HG02571 (cell line): ENCODE results near the gene IL12B.
"Not testable (repeated sequence)": the region's sequence is repeated elsewhere in the genome, so short reads cannot be mapped to it uniquely, and the experiment has no call there.

Source experiments
- ATAC-seq: cut with Tn5 transposase; IDR thresholded peaks from one replicate; pipeline ENCODE4 v1.9.1; 2021; ENCODE audit warnings: mild to moderate bottlenecking, moderate library complexity; ENCODE audit not compliant: unreplicated experiment

The IL12B gene

DNA sequence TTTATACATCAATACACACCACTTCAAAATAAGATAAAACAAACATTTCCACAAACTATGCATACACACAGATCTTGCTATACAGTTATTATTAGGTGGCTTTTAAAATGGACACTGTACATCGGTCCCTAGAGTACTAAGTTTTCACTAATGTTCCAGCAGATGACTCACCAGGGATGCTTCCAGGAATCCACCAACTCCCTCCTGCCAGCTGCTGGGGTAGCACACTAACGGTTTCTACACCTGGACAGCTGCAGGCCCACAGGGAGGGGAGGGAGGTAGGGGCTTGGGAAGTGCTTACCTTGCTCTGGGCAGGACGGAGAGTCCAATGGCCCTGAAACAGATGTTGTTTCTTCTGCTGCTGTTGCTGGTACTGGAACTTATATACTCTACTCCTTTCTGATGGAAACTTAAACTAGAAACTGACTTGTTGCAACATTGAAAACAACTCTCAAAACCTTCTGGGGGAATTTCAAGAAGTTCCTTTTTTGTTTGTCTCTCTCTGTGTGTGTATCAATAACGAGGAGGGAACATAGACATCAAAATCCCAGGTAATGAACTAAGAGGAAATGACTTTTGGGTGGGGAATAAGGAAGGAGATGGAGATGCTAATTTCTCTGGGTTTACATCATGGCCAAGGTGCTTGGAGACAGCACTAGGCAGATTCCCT lies at the start of gene IL12B:
IL12B (minus strand) TSS at position 357 of the 670 bp plus-strand sequence. CDS start 3,705 bp downstream, outside the sequence.
- ATAC-seq, result no peak

- ATAC-seq, result no peak
These were observed 47.4 kb upstream of the IL12B start for GRCh38 chr5:159377653-159378052.

- ATAC-seq, result not testable (repeated sequence)
These were observed 37.6 kb upstream of the IL12B start for GRCh38 chr5:159367866-159368265.

DNA sequence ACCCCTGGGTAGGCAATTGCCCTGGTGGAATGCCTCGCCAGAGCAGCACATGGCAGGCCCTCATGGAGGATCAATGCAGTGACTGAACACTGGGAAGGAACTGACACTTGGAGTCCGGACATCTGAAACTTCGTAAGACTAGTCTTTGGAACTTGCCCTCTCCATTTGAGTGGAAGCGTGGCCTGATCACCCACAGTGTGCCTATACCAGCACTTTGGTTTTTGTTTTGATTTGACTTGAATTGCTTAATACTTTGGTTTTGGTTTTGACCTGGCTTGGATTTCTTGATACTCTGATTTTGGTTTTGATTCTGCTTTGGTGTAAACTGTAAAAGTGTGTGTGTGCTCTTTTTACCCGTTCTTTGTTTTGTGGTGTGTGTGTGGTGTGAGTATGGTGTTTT lies 36.5 kb upstream of the IL12B start:
- ATAC-seq, result not testable (repeated sequence)

GRCh38 chr5:159362220-159362619 lies 31.9 kb upstream of the IL12B start:
- ATAC-seq, result no peak

DNA sequence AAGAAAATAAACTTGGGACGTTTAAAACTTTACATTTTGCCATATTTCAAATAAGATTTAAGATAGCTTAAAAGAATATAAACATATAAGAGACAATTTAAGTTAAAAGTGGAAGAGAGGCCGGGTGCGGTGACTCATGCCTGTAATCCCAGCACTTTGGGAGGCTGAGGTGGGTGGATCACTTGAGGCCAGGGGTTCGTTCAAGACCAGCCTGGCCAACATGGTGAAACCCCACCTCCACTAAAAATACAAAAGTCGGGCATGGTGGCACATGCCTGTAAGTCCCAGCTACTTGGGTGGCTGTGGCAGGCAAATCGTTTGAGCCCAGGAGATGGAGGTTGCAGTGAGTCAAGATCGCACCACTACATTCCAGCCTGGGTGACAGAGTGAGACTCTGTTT lies 29.6 kb upstream of the IL12B start:
- ATAC-seq, result not testable (repeated sequence)

DNA sequence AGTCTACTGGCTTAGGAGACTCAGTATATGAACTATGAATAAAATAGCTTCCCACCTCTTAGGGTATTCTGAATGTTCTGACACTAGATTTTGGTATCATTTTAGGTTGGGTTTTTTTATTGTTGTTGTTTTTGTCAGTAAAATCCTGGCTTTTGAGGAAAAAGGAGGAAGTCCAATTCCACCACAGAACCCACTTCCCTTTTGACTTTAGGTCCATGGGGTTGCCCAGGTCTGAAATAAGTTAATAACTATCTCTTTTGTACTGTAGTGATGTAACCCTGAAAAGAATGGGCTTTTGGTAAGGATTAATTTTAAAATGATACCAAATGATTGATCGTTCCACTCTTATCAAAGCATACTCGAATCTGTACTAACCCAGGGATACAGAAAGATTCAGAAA lies 29.1 kb upstream of the IL12B start:
- no peak for ATAC-seq

GRCh38 chr5:159353661-159354252 lies 23.5 kb upstream of the IL12B start:
- no peak for ATAC-seq

DNA sequence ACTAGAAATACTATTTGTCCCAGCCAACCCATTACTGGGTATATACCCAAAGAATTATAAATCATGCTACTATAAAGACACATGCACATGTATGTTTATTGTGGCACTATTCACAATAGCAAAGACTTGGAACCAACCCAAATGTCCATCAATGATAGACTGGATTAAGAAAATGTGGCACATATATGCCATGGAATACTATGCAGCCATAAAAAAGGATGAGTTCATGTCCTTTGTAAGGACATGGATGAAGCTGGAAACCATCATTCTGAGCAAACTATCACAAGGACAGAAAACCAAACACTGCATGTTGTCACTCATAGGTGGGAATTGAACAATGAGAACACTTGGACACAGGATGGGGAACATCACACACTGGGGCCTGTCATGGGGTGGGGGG lies 20.4 kb upstream of the IL12B start:
- ATAC-seq, result not testable (repeated sequence)

GRCh38 chr5:159350216-159350615 lies 19.9 kb upstream of the IL12B start:
- peak; percentile 65 for ATAC-seq

- no peak for ATAC-seq
These were observed 15.6 kb upstream of the IL12B start for GRCh38 chr5:159345861-159346260.

DNA sequence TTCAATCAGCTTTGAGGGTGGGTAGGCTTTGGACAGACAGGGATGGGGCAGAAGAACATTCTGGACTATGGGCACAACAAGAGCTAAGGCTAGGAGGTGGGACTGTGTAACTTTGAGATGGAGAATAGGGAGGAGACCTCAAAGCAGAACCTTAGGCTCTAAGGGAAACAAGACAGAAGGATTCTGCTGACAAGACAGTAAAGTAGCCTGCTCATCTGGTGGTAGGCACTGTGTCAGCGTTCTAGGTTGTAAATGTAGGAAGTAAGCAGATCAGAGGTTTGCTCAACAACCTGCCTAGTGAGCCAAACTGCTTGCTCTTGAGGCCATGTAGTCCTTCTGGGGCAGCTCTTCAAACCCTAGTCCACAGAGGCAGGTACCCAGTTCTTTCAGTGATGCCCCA lies 15.0 kb upstream of the IL12B start:
- ATAC-seq, result no peak

- no peak for ATAC-seq
These were observed 13.2 kb upstream of the IL12B start for GRCh38 chr5:159343295-159344094.

GRCh38 chr5:159342840-159343239 lies 12.6 kb upstream of the IL12B start:
- ATAC-seq, result no peak

DNA sequence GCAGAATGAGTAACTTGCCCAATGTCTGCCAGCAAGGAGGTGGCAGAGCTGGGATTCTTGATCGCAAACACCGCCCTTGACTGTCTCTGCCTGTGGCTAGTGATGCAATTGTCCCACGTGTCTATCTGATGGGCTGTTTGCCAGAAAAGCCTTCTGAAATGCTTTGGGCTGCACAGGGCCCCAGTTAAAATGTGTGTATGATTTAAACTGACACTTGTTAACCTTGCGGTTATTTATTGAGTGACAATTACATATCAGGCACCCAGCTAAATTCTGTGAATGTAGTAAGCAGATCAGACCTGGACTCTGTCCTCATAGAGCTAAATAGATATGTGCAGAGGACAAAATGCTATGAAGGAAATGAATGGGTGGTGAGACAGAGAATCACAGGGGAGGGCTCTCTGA lies 11.6 kb upstream of the IL12B start:
- no peak for ATAC-seq

- ATAC-seq, result no peak
These were observed 10.9 kb upstream of the IL12B start for GRCh38 chr5:159341145-159341544.

DNA sequence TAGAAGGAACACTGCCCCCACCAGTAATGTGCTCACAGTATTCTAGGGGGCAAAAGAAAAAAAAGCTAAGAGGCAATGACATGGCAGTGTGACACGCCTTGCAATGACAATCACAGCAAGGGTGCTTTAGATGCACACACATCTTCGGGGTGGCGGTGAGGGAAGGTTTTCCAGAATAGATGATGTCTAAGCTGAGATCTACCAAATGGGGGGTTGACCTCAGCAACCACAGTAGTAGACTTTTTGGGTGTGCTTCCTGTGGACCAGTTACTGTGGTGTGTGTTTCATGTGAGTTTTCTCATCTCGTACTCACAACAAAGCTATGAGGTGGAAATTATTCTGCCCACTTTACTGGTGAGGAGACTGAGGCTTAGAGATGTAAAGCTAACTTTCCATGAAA lies 10.2 kb upstream of the IL12B start:
- ATAC-seq, result no peak

- ATAC-seq, result no peak
These were observed 9.2 kb upstream of the IL12B start for GRCh38 chr5:159339460-159339859.

- no peak for ATAC-seq
These were observed 7.8 kb upstream of the IL12B start for GRCh38 chr5:159338118-159338517.

DNA sequence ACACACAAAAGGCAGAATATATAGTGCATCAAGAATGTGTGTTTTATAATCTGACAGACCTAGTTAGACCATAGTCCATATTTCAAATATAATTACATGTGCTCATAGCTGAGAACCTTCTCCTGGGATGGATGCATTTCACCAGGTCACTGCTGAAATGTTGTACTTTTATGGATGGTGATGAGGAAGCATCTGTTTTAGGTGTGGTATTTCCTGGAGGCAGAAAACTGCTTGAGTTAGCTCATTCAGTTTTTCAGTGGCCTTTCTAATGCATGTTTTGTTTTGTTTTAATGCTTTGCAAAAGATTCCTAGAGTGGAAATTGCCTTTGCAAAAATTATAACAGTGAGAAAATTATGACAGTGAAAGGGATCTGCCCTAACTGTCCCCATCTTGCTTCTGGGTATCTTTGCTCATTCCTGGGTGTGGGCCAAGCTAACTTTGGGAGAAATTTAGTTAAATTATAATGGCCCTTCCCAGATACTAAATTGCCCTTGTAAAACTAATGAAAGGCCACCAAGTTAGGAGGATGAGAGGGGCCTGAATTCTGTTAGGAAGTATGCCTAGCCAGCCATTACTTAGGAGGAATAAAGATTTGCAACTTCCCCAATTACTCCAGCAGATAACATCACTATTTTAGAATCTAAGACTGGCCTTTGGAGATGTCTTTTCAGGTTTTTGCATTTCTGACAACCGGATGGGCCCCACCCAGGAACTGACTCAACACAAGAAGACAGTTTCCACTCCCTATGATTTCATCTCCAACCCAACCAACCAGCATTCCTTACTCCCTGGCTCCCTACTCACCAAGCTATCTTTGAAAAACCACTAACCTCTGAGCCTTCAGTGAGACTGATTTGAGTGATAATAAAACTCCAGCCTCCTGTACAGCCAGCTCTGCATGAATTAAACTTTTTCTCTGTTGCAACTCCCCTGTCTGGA lies 7.0 kb upstream of the IL12B start:
- ATAC-seq, result no peak

GRCh38 chr5:159336586-159336985 lies 6.3 kb upstream of the IL12B start:
- no peak for ATAC-seq
